Measurements from ENCODE around the gene ATP8B1. TPM values are rescaled to one million over a fixed set of nuclear protein-coding genes. Genes with fewer than 3 reads are reported as not detected.

Gene ATP8B1
- total and polyA plus RNA-seq, 2 of the 8 experiments (the other 6 are each of a cell fraction or from before 2014, with no cell fraction given), result 1.1 to 4.6 TPM

DNA sequence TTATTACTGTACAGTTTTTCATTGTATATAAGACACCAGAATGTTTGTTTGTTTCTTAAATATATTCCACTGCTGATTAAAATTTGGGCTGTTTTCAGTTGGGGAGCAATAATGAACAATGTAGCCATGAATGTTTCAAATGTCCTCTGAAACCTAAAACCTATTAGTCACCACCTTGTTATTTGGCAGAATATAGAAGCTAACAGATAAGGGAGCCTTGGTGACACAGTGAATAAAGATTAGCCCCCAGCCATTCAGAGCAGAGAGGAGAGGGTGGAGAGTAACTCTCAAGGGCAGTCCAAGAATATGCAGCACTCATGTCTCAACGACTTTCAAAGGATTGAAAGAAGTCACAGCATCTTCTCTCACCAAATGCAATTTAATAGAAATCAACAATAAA, 43.1 kb upstream of the ATP8B1 start (continued):
- TF ChIP-seq BCL11A (IDR thresholded peaks at IDR 0.05; ENCODE audit: low read depth in 2 of 2, low read length in 2 of 2), result no peak

Data from H1 (cell line).